Progenitor cell of endocrine pancreas (in vitro differentiated cells): Measurements from ENCODE around the gene SGCG. TPM values are rescaled to one million over a fixed set of nuclear protein-coding genes. Genes with fewer than 3 reads are reported as not detected.

Experiments used
- DNase-seq: peaks from one replicate; pipeline ENCODE4 v3.0.0; 2021; ENCODE audit warnings: low spot score; ENCODE audit not compliant: unreplicated experiment
- H3K27ac Mint-ChIP-seq: 2 replicates; pipeline ENCODE4 v1.8.0; 2021; ENCODE audit warnings: mild to moderate bottlenecking, moderate library complexity, mixed read lengths
- H3K27me3 Mint-ChIP-seq: 2 replicates; pipeline ENCODE4 v1.8.0; 2021; ENCODE audit warnings: mixed read lengths
- H3K36me3 Mint-ChIP-seq: 2 replicates; pipeline ENCODE4 v1.8.0; 2022; ENCODE audit warnings: mixed read lengths; ENCODE audit not compliant: insufficient read depth
- H3K4me1 Mint-ChIP-seq: 2 replicates; pipeline ENCODE4 v1.8.0; 2021; ENCODE audit warnings: low read depth, mixed read lengths
- H3K4me3 Mint-ChIP-seq: 2 replicates; pipeline ENCODE4 v1.8.0; 2021; ENCODE audit warnings: low read depth, mild to moderate bottlenecking, moderate library complexity, mixed read lengths
- H3K9me3 Mint-ChIP-seq: 2 replicates; pipeline ENCODE4 v1.8.0; 2021; ENCODE audit warnings: low read depth, mixed read lengths
- CTCF ChIP-seq: fragments of 200-600 bp; sonication (generic); IDR thresholded peaks from one replicate; pipeline ENCODE4 v1.5.0; 2021; ENCODE audit warnings: antibody characterized with exemption, mild to moderate bottlenecking; ENCODE audit not compliant: unreplicated experiment
- total RNA-seq: library from RNA; stranded (reverse); gene quantifications from 2 replicates; pipeline ENCODE4 v1.2.1, GENCODE V29; 2021

Gene SGCG
- total RNA-seq, 1 donor from 2014 or later = not detected

- H3K36me3 Mint-ChIP-seq = no peaks in the 10 kb centered on the region
- no peak for DNase-seq
- H3K27ac Mint-ChIP-seq = no peak overlapping the region
- no peak overlapping the region for H3K4me3 Mint-ChIP-seq
- H3K9me3 Mint-ChIP-seq = no peaks in the 10 kb centered on the region
- no peaks in the 10 kb centered on the region for H3K4me1 Mint-ChIP-seq
- H3K27me3 Mint-ChIP-seq = no peaks in the 10 kb centered on the region
- TF ChIP-seq CTCF = no peak
These were observed 144.4 kb downstream of the SGCG start for GRCh38 chr13:23325191-23325590.

- H3K4me1 Mint-ChIP-seq = no peaks in the 10 kb centered on the region
- peaks cover 14% of the 10 kb centered on the region for H3K9me3 Mint-ChIP-seq
- no peak overlapping the region for H3K4me3 Mint-ChIP-seq
- peaks cover 8% of the 10 kb centered on the region for H3K36me3 Mint-ChIP-seq
- no peak overlapping the region for H3K27ac Mint-ChIP-seq
- no peak for DNase-seq
- no peak for TF ChIP-seq CTCF
- H3K27me3 Mint-ChIP-seq = no peaks in the 10 kb centered on the region
These were observed 149.6 kb downstream of the SGCG start for GRCh38 chr13:23330356-23330755.

GRCh38 chr13:23339225-23339624, 158.4 kb downstream of the SGCG start:
- DNase-seq = no peak
- Mint-ChIP-seq H3K36me3 (peaks cover 35% of the 10 kb centered on the region), H3K4me1 (no peaks in the 10 kb centered on the region), H3K4me3 (no peak overlapping the region), H3K27ac (no peak overlapping the region), H3K27me3 (no peaks in the 10 kb centered on the region), H3K9me3 (peaks cover 26% of the 10 kb centered on the region)
- no peak for TF ChIP-seq CTCF

- Mint-ChIP-seq H3K4me3 (no peak overlapping the region), H3K27me3 (no peaks in the 10 kb centered on the region), H3K4me1 (peaks cover 10% of the 10 kb centered on the region), H3K36me3 (peaks cover 12% of the 10 kb centered on the region), H3K27ac (no peak overlapping the region), H3K9me3 (peaks cover 4% of the 10 kb centered on the region)
- no peak for DNase-seq
- no peak for TF ChIP-seq CTCF
These were observed 164.3 kb downstream of the SGCG start for GRCh38 chr13:23344931-23345595.

GRCh38 chr13:23347601-23348000, 166.8 kb downstream of the SGCG start:
- DNase-seq = no peak
- H3K4me3 Mint-ChIP-seq = no peak overlapping the region
- H3K36me3 Mint-ChIP-seq = peaks cover 3% of the 10 kb centered on the region
- H3K9me3 Mint-ChIP-seq = no peaks in the 10 kb centered on the region
- H3K4me1 Mint-ChIP-seq = peaks cover 11% of the 10 kb centered on the region
- no peak overlapping the region for H3K27ac Mint-ChIP-seq
- no peak for TF ChIP-seq CTCF
- H3K27me3 Mint-ChIP-seq = no peaks in the 10 kb centered on the region
